ENCODE measurements around the gene IQUB.

Gene IQUB

GRCh38 chr7:123573341-123573740 lies 38.9 kb upstream of the IQUB start:
- no peak overlapping the region for H3K4me3 ChIP-seq (ENCODE audit: low read depth, low read length)
- TF ChIP-seq, protein P1, sequence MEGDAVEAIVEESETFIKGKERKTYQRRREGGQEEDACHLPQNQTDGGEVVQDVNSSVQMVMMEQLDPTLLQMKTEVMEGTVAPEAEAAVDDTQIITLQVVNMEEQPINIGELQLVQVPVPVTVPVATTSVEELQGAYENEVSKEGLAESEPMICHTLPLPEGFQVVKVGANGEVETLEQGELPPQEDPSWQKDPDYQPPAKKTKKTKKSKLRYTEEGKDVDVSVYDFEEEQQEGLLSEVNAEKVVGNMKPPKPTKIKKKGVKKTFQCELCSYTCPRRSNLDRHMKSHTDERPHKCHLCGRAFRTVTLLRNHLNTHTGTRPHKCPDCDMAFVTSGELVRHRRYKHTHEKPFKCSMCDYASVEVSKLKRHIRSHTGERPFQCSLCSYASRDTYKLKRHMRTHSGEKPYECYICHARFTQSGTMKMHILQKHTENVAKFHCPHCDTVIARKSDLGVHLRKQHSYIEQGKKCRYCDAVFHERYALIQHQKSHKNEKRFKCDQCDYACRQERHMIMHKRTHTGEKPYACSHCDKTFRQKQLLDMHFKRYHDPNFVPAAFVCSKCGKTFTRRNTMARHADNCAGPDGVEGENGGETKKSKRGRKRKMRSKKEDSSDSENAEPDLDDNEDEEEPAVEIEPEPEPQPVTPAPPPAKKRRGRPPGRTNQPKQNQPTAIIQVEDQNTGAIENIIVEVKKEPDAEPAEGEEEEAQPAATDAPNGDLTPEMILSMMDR (IDR thresholded peaks at IDR 0.05; ENCODE audit: insufficient read depth, low read depth, low read length, missing control alignments) = no peak
- no peak for DNase-seq (ENCODE audit: low read depth)

DNA sequence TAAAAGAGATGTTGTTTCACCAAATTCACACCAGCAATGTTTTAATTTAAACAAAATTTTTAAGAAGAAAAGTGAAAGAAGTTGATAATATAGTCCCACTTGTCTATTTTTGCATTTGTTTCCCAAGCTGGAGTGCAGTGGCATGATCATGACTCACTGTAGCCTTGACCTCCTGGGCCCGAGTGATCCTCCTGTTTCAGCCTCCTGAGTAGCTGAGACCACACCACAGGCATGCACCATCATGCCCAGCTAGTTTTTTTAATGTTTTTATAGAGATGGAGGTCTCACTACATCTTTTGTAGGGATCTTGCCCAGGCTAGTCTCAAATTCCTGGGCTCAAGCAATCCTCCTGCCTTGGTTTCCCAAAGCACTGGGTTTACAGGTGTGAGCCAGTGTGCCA lies 37.3 kb upstream of the IQUB start:
- H3K4me3 ChIP-seq (ENCODE audit: low read depth, low read length) = no peak overlapping the region
- TF ChIP-seq, protein P1 (IDR thresholded peaks at IDR 0.05; ENCODE audit: insufficient read depth, low read depth, low read length, missing control alignments) = no peak
- no peak for DNase-seq (ENCODE audit: low read depth)

GRCh38 chr7:123571187-123571586 lies 36.8 kb upstream of the IQUB start:
- no peak overlapping the region for H3K4me3 ChIP-seq (ENCODE audit: low read depth, low read length)
- no peak for DNase-seq (ENCODE audit: low read depth)
- TF ChIP-seq, protein P1 (IDR thresholded peaks at IDR 0.05; ENCODE audit: insufficient read depth, low read depth, low read length, missing control alignments) = no peak

DNA sequence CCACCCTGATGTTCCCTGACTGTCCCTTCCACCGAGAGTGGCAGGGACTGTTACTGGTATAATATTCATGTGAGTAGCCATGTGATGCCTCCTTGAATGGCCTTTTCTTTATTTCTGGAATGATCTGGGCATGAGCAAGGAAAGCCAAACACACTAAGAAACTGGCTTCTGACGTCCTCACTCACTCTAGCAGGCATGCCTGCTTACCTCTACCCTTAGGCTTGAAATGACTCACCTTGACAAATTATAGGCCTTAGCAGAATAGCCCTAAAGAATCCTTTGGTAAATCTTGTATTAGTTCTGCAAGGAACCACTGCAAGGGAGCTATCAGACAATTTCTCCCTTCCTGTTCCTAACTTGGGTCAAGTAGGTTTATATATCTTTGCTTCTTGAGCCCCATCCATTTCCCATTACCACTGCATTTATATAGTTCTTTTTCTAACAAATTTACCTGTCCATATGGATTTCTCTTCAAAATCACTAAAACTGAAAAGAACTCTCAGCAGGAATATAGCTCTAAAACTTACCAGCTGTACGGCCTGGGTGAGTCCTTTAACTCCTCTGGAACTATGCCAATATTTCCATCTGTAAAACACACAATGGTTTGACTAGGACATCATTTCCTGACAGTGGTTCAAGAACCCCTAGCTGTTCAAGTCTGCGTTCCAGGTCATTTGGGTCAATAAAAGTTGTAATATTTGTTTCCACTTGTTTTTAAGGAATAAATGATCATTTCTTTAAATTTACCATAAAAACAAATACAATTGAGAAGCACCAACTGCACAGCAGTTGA lies 36.2 kb upstream of the IQUB start:
- DNase-seq (ENCODE audit: low read depth) = no peak
- TF ChIP-seq, protein P1 (IDR thresholded peaks at IDR 0.05; ENCODE audit: insufficient read depth, low read depth, low read length, missing control alignments) = no peak

GRCh38 chr7:123569352-123570010 lies 35.1 kb upstream of the IQUB start:
- TF ChIP-seq, protein P1 (IDR thresholded peaks at IDR 0.05; ENCODE audit: insufficient read depth, low read depth, low read length, missing control alignments) = no peak
- DNase-seq (ENCODE audit: low read depth) = no peak
- no peak overlapping the region for H3K4me3 ChIP-seq (ENCODE audit: low read depth, low read length)

More for the DNA sequence above, 36.2 kb upstream of the IQUB start:
- no peak overlapping the region for H3K4me3 ChIP-seq (ENCODE audit: low read depth, low read length)

GRCh38 chr7:123562121-123562520 lies 27.7 kb upstream of the IQUB start:
- TF ChIP-seq, protein P1 (IDR thresholded peaks at IDR 0.05; ENCODE audit: insufficient read depth, low read depth, low read length, missing control alignments) = no peak
- no peak for DNase-seq (ENCODE audit: low read depth)
- no peak overlapping the region for H3K4me3 ChIP-seq (ENCODE audit: low read depth, low read length)

All from GM12865 (cell line).